ENCODE measurements around the gene CLEC3A.
"Not testable (repeated sequence)": the region's sequence is repeated elsewhere in the genome, so short reads cannot be mapped to it uniquely, and the experiment has no call there.

The CLEC3A gene

DNA sequence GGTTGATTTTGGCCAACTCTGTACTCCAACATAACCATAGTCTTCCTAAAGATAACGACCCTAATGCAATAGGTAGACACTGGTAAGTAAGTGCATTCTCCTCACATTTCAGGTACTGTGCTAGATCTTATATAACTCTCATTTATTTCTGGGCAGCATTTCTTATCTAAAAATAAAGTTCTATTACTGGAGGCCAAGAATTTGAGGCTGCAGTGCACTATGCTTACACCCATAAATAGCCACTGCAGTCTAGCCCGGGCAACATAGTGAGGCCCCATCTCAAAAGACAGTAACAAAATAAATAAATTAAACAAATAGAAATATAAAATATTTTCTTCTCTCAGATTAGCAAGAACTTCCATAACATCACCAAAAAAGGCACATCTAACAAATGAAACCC lies 12.7 kb downstream of the CLEC3A start:
- DNase-seq, result no peak

DNA sequence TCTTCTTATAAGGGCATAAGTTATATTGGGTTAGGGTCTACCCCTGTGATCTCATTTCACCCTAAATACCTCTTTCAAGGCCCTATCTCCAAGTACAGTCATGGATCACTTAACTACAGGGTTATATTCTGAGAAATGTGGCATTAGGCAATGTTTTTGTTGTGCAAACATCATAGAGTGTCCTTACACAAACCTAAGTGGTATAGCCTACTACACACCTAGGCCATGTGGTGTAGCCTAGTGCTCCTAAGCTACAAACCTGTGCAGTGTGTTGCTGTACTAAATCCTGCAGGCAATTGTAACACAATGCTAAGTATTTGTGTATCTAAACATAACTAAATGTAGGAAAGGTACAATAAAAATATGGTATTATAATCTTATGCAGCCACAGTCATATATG lies 18.0 kb downstream of the CLEC3A start:
- DNase-seq, result no peak

DNA sequence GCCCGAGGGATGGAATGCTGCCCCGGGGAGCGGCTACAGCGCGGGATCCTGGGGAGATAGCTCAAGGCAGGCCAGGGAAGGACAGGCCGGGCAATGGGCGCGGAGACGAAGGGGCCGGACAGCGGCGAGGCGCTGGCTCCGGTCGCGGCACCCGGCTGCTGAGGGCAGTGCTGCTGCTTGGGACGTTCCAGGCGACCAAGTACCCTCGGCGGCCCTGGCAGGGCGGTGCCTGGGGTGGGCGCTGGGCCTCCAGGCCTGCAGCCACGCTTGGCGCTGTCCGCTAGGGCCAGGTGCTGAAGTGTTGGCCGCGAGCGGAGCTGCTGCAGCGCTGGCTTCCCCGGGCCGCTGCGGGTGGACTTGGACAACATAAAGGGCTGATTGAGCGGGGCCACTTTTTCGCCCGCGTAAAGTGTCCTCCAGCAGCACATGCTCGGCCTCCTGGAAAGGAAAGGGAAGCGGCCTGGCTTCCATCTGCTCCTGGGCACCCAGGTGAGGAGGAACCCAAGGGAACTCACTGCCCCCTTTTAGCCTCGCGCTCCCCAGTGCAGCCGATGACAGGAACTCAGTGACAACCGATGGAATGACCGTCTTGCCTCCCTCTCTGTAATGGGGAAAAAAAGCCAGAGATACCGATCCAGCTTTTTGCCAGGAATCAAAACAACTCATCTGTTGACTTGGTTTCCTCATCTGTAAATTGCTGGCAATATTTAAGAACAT lies 23.7 kb downstream of the CLEC3A start:
- no peak for DNase-seq

DNA sequence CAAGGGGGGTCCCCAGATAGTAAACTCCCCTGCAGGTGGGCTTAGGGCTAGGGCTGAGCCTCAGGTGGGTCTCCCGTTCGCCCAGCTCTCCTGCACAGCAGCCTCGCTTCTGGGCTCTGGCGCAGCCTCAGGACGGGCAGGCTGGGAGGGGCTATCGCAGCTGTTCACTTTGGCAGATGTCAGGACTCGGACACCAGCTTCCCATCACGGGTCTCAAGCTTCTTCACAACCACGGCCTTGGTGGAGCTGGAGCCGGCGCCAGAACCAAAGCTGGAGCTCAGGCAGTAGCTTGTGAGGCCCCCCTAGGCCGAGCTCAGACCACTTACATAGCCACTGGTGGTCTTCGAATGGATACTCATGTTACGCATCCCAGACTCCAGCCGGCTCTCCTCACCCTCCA lies 26.0 kb downstream of the CLEC3A start:
- no peak for DNase-seq

DNA sequence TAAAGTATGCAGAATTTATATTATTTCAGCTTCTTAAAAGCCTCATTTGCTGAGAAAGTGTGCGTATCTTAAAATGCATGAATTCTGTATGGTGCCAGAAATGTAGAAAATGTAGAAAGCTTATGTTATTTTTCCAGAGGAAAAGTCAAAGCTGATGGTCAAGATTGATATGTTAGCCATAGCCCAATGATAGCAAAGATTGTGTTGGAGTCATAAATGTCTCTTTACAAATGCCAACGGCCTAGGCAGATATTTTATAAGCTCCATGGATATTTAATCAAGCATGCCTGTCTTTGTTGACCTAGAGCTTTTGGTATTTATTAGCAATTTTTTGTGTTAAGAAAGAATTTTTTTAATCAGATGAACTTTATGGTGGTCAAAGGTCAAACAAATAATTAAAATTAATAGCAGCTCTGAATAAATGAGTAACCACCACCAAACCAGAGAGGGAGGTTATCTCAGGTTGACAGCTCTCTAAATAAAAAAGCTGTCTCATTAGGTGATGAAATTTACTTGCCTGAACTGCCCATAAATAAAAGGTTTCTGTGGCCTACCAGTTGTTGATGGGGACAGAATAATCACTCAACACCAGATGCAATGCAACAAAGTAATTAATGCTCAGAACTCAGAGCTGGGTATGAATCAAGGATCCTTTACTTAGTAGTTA lies 28.5 kb downstream of the CLEC3A start:
- no peak for DNase-seq

DNA sequence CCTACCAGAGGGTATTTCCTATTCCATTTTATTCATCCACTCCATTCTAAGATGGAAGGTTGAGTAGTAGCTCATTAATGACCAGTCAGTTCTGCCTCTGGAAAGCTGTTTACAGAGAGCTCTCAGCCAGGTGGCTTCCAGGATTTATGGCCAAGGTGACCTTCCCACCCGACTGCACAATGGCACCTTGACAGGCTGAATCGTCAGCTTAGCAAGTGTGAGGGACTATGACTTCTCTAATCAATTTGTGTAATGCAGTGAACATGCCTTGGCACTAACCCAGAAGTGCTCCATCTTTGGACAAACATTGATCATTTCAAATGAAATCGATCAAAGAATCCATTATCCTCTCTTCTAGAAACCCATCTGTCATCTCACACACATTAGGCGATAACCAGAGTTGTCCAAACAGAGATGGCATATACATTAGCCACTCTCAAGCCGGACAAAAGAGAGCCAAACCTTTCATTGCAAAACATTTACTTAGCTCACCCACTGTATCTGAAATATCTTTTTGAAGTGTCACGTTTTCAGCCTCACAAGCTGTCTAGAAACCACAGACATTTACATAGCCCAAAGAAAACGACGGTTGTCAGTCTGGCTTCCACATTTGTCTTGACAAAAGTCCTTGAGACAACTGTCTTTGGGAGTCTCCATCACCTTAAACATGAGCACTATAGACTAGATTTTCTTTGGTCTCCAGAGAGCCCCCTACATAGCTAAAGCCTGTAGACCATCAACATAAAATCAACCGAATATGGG lies 35.6 kb downstream of the CLEC3A start:
- no peak for DNase-seq

DNA sequence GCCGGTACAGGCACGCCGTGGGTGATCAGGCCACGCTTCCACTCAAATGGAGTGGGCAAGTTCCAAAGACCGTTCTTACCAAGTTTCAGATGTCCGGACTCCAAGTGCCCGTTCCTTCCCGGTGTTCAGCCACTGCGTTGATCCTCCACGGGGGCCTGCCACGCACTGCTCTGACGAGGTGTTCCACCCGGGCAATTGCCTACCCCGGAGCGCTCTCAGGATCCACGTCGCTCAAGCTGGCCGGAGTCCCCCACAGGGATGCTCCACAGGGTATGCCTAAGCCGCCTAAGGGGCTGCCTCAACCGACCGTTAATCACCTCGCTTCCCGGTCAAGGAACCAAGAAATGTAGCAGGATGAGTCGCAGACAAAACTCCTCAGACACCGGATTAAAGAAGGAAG lies 37.5 kb downstream of the CLEC3A start:
- DNase-seq, result not testable (repeated sequence)

DNA sequence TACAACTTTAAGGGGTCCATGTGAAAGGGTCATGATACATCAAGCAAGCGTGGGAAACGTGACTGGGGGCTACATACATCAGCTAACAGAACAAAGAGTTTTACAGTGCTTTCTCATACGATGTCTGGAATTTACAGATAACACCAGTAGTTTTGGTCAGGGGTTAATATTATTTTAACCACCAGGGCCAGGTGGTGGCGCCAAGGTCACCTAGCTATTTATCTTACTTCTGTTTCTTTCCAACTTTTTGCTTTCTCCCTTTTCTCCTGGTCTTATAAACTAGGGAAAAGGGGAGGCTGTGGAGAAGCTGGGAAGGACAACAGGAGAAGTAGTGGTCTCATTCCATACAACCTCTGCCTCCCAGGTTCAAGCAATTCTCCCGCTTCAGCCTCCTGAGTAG lies 37.9 kb downstream of the CLEC3A start:
- DNase-seq, result no peak

DNA sequence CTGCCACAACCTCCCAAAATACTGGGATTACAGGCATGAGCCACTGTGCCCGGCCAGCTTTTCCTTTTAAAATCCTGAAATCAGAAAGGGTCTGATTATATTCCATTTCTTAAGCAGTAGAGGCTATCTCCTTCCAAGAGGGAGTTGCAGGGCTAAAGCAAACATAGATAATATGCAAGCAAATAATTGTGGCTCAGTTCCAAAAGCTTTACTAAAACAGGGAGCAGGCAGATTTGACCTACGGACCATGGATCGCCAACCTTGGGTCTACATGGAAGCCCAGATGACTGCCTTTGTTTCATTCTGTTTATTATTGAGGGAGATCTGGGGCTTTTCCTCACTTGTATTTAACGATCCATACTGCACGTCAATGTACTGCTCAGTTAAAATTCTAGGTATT lies 38.5 kb downstream of the CLEC3A start:
- no peak for DNase-seq

DNA sequence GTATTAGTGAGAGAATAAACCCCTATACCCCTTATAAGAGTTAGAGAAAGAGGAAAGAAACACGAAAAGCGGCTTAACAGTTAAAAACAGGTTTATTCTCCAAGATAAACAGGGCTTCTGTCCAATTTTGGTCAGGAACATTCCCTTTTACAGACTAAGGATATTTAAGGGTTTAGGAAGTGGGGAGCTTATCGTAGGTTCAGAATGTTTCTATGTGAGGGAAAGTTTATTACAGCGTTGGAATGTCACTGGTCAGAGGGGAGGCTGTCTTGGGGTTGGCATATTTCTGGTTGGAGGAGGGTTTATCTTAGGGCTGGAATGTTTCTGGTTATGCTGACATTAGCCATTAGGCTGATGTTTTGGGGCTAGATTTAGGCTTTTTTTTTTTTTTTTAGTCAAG lies 43.0 kb downstream of the CLEC3A start:
- DNase-seq, result no peak

DNA sequence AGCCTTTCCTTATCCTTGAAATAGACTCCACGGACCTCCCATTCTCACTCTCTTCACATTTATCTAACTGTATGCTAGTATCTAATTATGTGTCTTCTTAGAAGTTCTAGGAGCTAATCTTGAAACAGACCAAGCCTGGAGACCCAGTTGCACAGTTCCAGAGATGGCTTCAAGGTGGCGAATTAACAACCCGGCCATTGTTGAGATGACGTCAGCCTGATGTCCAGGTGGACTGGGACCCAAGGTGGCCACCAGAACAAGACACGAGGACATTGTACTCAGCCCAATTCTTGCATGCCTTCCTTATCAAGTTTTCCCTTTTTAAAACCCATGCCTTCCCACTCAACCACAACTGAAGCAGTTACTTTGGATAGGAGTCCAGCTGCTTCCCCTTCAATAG lies 47.6 kb downstream of the CLEC3A start:
- DNase-seq, result no peak

DNA sequence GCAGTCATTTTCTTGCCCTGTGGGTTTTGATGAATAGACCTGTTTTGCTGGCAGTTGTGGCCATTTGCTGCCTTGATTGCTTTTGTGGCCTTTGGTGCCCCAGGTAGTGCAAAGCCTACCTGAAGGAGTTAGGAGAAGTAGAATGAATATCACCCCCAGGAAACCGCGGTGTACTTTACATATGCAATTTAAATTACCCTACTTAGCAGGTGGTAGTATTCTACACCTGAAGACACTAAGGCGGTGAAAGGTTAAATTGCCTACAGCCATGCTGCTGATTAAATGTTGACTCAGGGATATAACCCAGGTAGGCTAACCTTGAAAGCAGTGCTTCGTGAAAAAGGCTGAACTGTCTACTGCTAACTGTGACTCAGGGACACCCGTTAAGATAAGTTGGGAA lies 49.9 kb downstream of the CLEC3A start:
- DNase-seq, result no peak

DNA sequence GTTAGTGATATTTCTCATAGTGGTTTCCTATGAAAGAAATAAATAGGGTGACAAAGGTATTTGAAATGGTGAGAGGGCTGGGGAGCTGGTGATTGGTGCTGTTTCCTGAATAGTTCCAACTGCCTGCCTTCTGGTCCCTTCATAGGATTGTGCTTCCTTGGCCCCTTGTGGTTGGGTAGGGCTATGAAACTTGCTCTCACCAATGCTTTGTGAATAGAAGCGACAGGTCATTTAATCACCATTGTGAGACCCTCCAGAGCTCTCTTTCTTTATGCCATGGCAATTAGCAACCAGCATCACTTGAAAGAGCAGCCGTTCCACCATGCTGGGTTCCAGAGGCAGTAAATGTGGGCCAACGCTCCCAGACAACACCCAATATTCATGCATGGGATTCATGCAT lies 53.5 kb downstream of the CLEC3A start:
- DNase-seq, result no peak

DNA sequence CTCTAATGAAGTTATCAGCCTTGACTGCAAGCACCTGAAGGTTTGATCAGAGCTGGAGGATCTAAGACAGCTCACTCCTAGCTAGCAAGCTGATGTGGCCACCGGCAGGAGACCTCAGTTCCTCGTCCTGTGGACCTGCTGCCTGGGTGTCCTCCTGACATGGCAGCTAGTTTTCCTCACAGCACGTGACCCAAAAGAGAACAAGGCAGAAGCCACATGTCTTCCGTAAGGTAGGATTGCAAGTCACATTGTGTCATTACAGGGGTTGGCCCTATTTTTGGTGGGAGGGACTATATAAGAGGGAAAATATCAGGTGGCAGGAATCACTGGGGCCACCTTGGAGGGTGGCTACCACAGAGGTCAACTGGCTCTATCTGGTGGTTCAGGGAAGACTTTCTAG lies 59.0 kb downstream of the CLEC3A start:
- no peak for DNase-seq
